ENCODE data around the gene SLC17A6. TPM values are rescaled to one million over a fixed set of nuclear protein-coding genes. Genes with fewer than 3 reads are reported as not detected.

The SLC17A6 gene
- total RNA-seq, 2 experiments from 2014 or later: not detected

- ChIA-PET CTCF (no interaction called here), POLR2A (no interaction called here)
- DNase-seq (no peak), ATAC-seq (no peak)
- Mint-ChIP-seq H3K36me3 (ENCODE audit: low read depth) (no peaks in the 10 kb centered on the region), H3K27me3 (ENCODE audit: low read depth) (no peaks in the 10 kb centered on the region), H3K9me3 (ENCODE audit: insufficient read depth) (no peaks in the 10 kb centered on the region), H3K4me3 (no peak overlapping the region), H3K27ac (no peak overlapping the region), H3K4me1 (ENCODE audit: low read depth) (no peaks in the 10 kb centered on the region)
These were observed 69.1 kb downstream of the SLC17A6 start for GRCh38 chr11:22407267-22407666.

GRCh38 chr11:22407921-22408320 is 69.7 kb downstream of the SLC17A6 start:
- ATAC-seq (no peak), DNase-seq (no peak)
- Mint-ChIP-seq H3K27me3 (ENCODE audit: low read depth) (no peaks in the 10 kb centered on the region), H3K9me3 (ENCODE audit: insufficient read depth) (no peaks in the 10 kb centered on the region), H3K4me1 (ENCODE audit: low read depth) (no peaks in the 10 kb centered on the region), H3K4me3 (no peak overlapping the region), H3K27ac (no peak overlapping the region), H3K36me3 (ENCODE audit: low read depth) (no peaks in the 10 kb centered on the region)
- ChIA-PET POLR2A (no interaction called here), CTCF (no interaction called here)

- DNase-seq (no peak), ATAC-seq (no peak)
- no peaks in the 10 kb centered on the region for H3K36me3 Mint-ChIP-seq (ENCODE audit: low read depth)
- H3K9me3 Mint-ChIP-seq (ENCODE audit: insufficient read depth): no peaks in the 10 kb centered on the region
- no peaks in the 10 kb centered on the region for H3K4me1 Mint-ChIP-seq (ENCODE audit: low read depth)
- H3K27me3 Mint-ChIP-seq (ENCODE audit: low read depth): no peaks in the 10 kb centered on the region
- H3K4me3 Mint-ChIP-seq: no peak overlapping the region
- POLR2A ChIA-PET: no interaction called here
- H3K27ac Mint-ChIP-seq: no peak overlapping the region
- CTCF ChIA-PET: no interaction called here
These were observed 77.3 kb downstream of the SLC17A6 start for GRCh38 chr11:22415476-22415875.

GRCh38 chr11:22416462-22416861 is 78.3 kb downstream of the SLC17A6 start:
- CTCF ChIA-PET: no interaction called here
- Mint-ChIP-seq H3K27me3 (ENCODE audit: low read depth) (no peaks in the 10 kb centered on the region), H3K4me3 (no peak overlapping the region), H3K27ac (no peak overlapping the region), H3K4me1 (ENCODE audit: low read depth) (no peaks in the 10 kb centered on the region), H3K36me3 (ENCODE audit: low read depth) (no peaks in the 10 kb centered on the region), H3K9me3 (ENCODE audit: insufficient read depth) (no peaks in the 10 kb centered on the region)
- POLR2A ChIA-PET: no interaction called here
- ATAC-seq (no peak), DNase-seq (no peak)

- DNase-seq (no peak), ATAC-seq (no peak)
- no peak overlapping the region for H3K4me3 Mint-ChIP-seq
- H3K27ac Mint-ChIP-seq: no peak overlapping the region
- H3K9me3 Mint-ChIP-seq (ENCODE audit: insufficient read depth): no peaks in the 10 kb centered on the region
- peaks cover 2% of the 10 kb centered on the region for H3K27me3 Mint-ChIP-seq (ENCODE audit: low read depth)
- no peaks in the 10 kb centered on the region for H3K4me1 Mint-ChIP-seq (ENCODE audit: low read depth)
- ChIA-PET POLR2A (no interaction called here), CTCF (no interaction called here)
- no peaks in the 10 kb centered on the region for H3K36me3 Mint-ChIP-seq (ENCODE audit: low read depth)
These were observed 88.7 kb downstream of the SLC17A6 start for GRCh38 chr11:22426915-22427314.

Other genes starting within 250 kb of the SLC17A6 start
- gene ANO5, start 145.3 kb upstream of the SLC17A6 start, total RNA-seq: under 1 TPM in 1 of 2 experiments, not detected in 1; 0.08 TPM